Measurements from ENCODE around the gene HRAS. TPM values are rescaled to one million over a fixed set of nuclear protein-coding genes. Genes with fewer than 3 reads are reported as not detected.

Gene HRAS
- total RNA-seq, 1 donor from 2014 or later, result 53.5 TPM

DNA sequence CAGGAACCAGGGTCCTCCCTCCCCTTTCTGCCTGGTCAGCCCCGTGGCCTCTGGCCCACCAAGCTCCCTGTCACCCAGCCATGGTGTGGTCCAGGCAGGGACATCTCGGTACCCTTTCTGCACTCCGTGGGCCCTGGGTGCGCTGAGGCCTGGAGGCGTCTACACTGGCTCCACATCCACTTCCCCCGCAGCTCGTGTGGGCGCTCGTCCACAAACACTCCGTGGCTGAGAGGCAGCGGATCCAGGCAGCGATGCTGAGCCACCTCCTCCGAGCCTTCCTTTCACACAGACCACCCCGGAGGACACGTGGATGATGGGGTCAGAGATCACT lies 44.5 kb downstream of the HRAS start:
- Histone ChIP-seq H3K27me3 (no peaks in the 10 kb centered on the region), H3K4me1 (no peaks in the 10 kb centered on the region), H3K27ac (no peak overlapping the region), H3K36me3 (peaks cover 0 to 30% of the 10 kb centered on the region in 2 donors), H3K9me3 (no peaks in the 10 kb centered on the region), H3K4me3 (no peak overlapping the region)
- no peak for DNase-seq (ENCODE audit: extremely low spot score in 2 of 2)
- intact Hi-C loops (cut with DNase I), result no loop called here
- TF ChIP-seq CTCF (IDR thresholded peaks at IDR 0.05) (no peak), POLR2AphosphoS5 (IDR thresholded peaks at IDR 0.05; ENCODE audit: insufficient read depth in 1 of 2, low read depth in 1 of 2) (no peak), POLR2A (IDR thresholded peaks at IDR 0.05) (no peak)

- DNase-seq (ENCODE audit: extremely low spot score in 2 of 2), result no peak
- H3K9me3 ChIP-seq, result no peaks in the 10 kb centered on the region
- intact Hi-C loops (cut with DNase I), result no loop called here
- TF ChIP-seq CTCF (IDR thresholded peaks at IDR 0.05) (no peak), POLR2AphosphoS5 (IDR thresholded peaks at IDR 0.05; ENCODE audit: insufficient read depth in 1 of 2, low read depth in 1 of 2) (no peak), POLR2A (IDR thresholded peaks at IDR 0.05) (no peak)
- no peaks in the 10 kb centered on the region for H3K27me3 ChIP-seq
- H3K27ac ChIP-seq, result no peak overlapping the region
- H3K36me3 ChIP-seq, result peaks cover 0 to 25% of the 10 kb centered on the region in 2 donors
- H3K4me1 ChIP-seq, result no peaks in the 10 kb centered on the region
- H3K4me3 ChIP-seq, result no peak overlapping the region
These were observed 45.0 kb downstream of the HRAS start for GRCh38 chr11:490186-490929.

GRCh38 chr11:489610-490185 lies 45.7 kb downstream of the HRAS start:
- Histone ChIP-seq H3K4me3 (no peak overlapping the region), H3K36me3 (peaks cover 0 to 18% of the 10 kb centered on the region in 2 donors), H3K9me3 (no peaks in the 10 kb centered on the region), H3K27me3 (no peaks in the 10 kb centered on the region), H3K27ac (no peak overlapping the region), H3K4me1 (no peaks in the 10 kb centered on the region)
- intact Hi-C loops (cut with DNase I), result no loop called here
- no peak for DNase-seq (ENCODE audit: extremely low spot score in 2 of 2)
- no peak for TF ChIP-seq POLR2A (IDR thresholded peaks at IDR 0.05)
- no peak for TF ChIP-seq CTCF (IDR thresholded peaks at IDR 0.05)
- no peak for TF ChIP-seq POLR2AphosphoS5 (IDR thresholded peaks at IDR 0.05; ENCODE audit: insufficient read depth in 1 of 2, low read depth in 1 of 2)

DNA sequence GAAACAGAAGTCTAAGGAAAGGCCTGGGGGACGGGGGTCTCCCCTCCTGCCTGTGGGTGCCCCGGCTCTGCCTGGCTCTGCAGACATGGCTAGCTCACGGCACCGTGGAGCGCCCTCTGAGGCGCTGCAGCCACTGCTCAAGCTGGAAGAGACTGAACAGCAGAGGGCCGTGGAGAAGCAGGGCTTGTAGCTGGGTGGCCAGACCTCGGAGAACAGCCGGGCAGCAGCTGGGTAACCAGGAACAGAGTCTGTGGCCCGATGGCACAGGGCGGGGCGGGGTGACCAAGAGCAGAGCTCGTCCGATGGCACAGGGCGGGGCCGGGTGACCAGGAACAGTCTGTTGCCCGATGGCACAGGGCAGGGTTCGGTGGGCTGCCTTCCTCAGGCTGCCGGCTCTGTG lies 46.4 kb downstream of the HRAS start:
- Histone ChIP-seq H3K9me3 (no peaks in the 10 kb centered on the region), H3K36me3 (peaks cover 0 to 11% of the 10 kb centered on the region in 2 donors), H3K4me3 (no peak overlapping the region), H3K4me1 (no peaks in the 10 kb centered on the region), H3K27ac (no peak overlapping the region), H3K27me3 (no peaks in the 10 kb centered on the region)
- intact Hi-C loops (cut with DNase I), result no loop called here
- DNase-seq (ENCODE audit: extremely low spot score in 2 of 2), result no peak
- TF ChIP-seq POLR2AphosphoS5 (IDR thresholded peaks at IDR 0.05; ENCODE audit: insufficient read depth in 1 of 2, low read depth in 1 of 2), result no peak
- TF ChIP-seq CTCF (IDR thresholded peaks at IDR 0.05), result no peak
- no peak for TF ChIP-seq POLR2A (IDR thresholded peaks at IDR 0.05)

- peaks cover 0 to 7% of the 10 kb centered on the region in 2 donors for H3K36me3 ChIP-seq
- no peaks in the 10 kb centered on the region for H3K4me1 ChIP-seq
- H3K27me3 ChIP-seq, result no peaks in the 10 kb centered on the region
- TF ChIP-seq CTCF (IDR thresholded peaks at IDR 0.05), result no peak
- no peak for TF ChIP-seq POLR2A (IDR thresholded peaks at IDR 0.05)
- no peak for TF ChIP-seq POLR2AphosphoS5 (IDR thresholded peaks at IDR 0.05; ENCODE audit: insufficient read depth in 1 of 2, low read depth in 1 of 2)
- H3K27ac ChIP-seq, result no peak overlapping the region
- intact Hi-C loops (cut with DNase I), result no loop called here
- H3K4me3 ChIP-seq, result no peak overlapping the region
- DNase-seq (ENCODE audit: extremely low spot score in 2 of 2), result no peak
- H3K9me3 ChIP-seq, result no peaks in the 10 kb centered on the region
These were observed 46.8 kb downstream of the HRAS start for GRCh38 chr11:488579-488978.
